Left renal pelvis (tissue), 4 donors: ENCODE results near the gene INO80. TPM values are rescaled to one million over a fixed set of nuclear protein-coding genes. Genes with fewer than 3 reads are reported as not detected.

Experiments
- DNase-seq, 4 donors: peaks; one replicate each; pipeline ENCODE4 v3.0.0-alpha.2; 2013; ENCODE audit warnings: low read depth in 4 of 4, low spot score in 3 of 4
- polyA plus RNA-seq, 4 donors: library from polyadenylated mRNA; unstranded; fragments of 120-200 nt; gene quantifications; one replicate each; pipeline ENCODE4 v1.2.1, GENCODE V29; 2013; ENCODE audit not compliant: insufficient read length in 4 of 4

INO80 gene
- polyA plus RNA-seq, 4 donors = 14.3 to 23.2 (median 22.0) TPM

DNA sequence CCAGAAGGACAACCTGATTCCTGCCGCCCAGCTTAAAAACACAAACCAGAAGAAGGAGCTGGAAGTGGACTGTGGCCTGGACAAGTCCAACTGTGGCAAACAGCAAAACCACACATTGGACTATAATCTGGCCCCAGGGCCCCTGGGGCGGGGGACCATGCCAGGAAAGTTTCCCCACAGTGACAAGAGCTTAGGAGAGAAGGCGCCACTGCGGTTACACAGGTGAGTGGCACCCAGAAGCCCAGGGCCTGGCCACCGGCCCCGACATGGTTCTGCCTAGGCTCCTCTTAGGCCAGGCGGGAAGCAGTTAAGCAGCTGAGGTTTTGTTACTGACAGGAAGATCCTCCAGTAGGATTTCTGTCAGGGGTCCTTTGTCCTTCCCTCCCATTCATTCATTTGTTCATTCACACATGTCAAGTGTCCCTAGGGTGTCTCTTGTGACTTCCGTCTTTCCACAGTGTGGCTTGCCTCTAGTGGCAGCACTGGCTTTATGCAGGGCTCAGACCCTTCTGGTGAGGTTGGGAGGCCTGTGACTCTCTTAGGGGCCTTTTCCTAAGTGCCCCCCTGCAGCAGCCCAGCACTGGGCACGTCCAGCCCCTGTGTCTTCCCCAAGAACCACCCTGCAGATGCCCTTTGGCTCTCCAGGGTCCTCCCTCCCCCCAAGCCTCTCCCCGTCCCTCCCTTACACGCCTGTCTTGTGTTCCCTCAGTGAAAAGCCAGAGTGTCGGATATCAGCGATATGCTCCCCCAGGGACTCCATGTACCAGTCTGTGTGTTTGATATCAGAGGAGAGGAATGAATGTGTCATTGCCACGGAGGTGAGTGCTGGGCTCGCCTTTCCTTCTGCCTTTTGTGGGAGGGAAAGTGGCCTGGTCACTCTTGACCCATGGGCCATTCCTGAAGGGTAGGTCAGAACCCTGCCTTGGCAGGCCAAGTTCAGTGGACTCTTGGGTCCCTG, 179.1 kb downstream of the INO80 start:
- no peak for DNase-seq

DNA sequence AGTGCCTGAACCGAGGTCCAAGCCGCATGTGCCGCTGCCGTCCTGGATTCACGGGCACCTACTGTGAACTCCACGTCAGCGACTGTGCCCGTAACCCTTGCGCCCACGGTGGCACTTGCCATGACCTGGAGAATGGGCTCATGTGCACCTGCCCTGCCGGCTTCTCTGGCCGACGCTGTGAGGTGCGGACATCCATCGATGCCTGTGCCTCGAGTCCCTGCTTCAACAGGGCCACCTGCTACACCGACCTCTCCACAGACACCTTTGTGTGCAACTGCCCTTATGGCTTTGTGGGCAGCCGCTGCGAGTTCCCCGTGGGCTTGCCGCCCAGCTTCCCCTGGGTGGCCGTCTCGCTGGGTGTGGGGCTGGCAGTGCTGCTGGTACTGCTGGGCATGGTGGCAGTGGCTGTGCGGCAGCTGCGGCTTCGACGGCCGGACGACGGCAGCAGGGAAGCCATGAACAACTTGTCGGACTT, 179.8 kb downstream of the INO80 start:
- DNase-seq = no peak

DNA sequence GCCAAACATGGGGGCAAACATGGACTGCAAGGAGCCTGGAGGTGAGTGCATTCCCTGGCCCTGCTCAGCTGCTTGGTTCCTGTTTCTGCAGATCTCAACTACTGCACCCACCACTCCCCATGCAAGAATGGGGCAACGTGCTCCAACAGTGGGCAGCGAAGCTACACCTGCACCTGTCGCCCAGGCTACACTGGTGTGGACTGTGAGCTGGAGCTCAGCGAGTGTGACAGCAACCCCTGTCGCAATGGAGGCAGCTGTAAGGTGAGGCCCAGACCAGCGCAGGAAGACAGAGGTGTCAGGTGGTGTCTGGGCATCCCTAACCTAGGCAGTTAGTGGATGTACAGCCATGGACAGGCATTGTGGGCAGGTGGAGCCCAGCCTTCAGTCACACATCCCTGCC, 181.6 kb downstream of the INO80 start:
- no peak for DNase-seq

DNA sequence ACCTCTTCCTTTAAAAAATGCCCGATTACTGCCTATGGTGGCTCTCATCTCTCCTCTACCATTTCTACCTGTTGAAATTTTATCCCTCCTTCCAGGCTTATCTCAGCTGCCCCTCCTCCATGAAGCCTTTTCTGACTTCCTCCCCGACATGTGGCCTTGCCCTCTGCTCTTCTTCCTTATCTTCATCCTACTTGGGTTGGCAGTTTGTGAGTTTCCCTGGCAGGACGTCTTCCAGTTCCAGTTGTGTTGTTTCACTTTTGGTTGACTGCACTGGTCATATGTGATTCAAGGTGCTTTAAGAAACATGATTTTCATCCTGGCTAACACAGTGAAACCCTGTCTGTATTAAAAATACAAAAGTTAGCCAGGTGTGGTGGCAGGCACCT, 182.6 kb downstream of the INO80 start:
- no peak for DNase-seq

DNA sequence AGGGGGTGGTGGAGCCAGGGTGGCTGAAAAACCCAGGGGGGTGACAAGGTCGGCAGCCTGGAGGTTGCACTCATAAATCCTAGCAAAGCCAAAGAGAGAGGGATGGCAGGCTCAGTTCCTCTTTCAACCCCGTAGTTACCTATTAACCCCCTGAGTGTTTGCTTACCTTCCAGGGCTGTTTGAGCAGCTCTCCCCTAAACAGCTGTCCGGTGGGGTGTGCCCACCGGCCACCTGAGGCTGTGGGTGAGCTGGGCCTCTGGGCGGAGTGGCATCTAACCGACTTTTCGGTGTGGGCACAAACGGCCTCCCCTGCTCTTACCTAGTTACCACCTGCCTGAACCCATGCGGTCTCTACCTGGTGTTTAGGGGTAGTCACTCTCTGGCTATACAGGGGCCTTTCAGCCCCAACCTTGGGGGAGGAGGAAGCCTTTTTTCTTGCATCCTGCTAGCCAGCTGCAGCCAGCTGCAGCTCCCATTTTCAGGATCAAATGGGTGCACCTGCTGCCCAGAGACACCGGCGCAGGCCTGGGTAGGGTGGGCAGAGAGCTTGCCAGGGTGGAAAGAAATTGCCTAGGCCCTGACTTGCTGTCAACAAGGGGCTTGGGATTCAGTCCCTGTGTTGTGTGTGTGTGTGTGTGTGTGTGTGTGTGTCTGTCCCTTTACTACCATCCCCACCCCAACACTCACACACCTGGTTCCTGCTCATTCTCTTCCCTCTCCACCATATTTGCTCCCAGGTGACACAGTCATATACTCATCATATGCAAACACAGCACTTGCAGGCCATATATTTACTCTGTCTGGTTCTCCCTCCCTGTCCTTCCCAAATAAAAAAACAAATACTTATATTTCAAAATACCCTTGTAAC, 183.2 kb downstream of the INO80 start:
- DNase-seq = no peak

DNA sequence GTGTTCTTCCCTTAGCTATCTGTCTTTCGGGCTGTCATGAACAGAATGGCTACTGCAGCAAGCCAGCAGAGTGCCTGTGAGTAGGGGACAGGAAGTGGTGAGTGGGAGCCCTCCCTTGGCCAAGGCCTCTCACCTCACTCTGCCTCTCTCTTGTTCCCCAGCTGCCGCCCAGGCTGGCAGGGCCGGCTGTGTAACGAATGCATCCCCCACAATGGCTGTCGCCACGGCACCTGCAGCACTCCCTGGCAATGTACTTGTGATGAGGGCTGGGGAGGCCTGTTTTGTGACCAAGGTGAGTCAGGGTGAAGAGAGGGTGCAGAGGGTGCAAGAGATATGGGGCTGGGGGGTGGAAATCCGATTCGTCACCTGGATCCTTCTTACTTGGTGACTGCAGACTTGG, 183.9 kb downstream of the INO80 start:
- no peak for DNase-seq

DNA sequence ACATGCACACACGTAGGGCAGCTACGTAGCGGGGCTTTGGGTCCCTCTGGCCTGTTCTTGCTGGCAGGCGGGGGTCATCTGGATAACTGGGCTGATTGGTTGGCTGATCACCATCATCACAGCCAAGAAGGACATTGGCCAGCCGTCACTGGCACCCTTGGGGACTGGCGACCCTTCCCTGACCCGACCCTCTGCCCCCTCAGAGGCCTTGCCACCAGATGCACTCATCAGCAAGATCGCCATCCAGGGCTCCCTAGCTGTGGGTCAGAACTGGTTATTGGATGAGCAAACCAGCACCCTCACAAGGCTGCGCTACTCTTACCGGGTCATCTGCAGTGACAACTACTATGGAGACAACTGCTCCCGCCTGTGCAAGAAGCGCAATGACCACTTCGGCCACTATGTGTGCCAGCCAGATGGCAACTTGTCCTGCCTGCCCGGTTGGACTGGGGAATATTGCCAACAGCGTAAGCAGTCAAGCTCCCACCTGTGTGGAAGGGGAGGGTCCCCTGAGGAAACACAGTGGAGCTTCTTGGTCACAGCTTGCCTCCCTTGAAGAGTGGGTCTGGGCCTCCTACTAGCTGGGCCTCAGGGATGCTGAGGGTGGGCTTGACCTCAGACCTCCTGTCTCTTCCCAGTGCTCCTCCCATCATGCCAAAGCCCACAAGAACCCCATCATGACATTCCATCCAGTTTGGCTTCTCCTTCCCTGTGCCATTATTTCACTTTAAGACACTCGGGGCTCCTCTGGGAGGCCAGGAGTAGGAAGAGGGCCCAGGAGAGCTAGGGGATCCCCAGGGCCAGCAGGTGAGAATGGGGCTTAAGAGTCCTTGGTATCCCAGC, 184.6 kb downstream of the INO80 start:
- DNase-seq = no peak

DNA sequence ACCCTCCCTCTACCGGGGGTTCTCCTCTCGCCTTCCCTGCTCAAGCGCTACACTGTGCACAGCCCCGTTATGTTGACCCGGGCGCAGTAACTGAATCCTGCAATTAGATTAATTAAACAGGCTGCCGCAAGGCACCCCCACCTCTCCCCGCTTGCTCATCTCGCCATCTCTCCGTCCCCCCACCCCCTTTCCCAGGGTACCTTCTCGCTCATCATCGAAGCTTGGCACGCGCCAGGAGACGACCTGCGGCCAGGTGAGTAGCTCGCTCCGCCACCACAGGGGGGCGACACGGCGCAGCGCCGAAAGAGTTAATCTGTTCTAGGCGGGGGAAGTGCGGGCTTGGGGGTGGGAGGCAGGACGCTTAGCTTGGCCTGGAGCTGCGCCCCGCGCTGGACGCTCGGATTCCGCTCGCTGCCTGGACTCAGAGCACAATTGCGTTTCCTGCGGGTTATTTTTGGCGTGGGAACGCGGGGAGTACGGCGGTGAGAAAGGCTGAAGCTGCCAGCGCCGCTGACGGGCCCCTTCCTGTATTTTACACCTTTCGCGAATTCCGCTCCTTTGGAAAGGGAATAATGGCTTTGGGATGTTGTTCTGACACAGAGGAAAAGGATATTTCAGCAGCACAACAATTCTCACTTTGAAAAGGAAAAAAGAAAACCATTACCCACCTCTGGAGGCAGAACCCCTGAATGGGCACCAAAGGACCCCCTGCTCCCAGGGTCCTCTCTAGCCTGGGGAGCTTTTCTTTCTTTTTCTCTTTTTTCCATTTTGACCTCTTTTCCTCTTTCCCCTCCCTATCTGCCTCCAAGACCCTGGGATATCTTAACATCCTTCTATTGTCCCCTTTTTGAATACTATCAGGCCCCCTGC, 185.4 kb downstream of the INO80 start:
- no peak for DNase-seq

DNA sequence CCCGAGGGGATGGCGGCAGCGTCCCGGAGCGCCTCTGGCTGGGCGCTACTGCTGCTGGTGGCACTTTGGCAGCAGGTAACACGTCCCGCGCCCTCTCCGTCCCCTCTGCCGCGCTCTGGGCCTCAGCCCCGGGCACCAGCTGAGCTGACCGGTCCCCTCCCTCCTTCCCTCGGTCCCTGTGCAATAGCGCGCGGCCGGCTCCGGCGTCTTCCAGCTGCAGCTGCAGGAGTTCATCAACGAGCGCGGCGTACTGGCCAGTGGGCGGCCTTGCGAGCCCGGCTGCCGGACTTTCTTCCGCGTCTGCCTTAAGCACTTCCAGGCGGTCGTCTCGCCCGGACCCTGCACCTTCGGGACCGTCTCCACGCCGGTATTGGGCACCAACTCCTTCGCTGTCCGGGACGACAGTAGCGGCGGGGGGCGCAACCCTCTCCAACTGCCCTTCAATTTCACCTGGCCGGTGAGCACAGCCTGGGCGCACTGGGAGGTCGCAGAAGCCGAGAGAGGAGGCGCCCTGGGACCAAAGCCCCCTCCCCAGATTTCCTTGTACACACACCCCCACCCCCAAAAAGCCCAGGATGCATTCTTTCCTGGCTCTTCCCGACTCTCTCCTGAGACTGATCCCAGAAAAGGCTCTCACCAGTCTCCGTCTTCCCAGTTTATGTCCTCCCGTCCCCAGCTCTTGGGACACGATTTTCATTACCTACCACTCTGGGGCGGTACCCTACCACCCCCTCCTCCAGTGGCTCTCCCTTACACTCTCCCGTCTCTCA, 186.2 kb downstream of the INO80 start:
- DNase-seq = no peak

Other genes with a start within 250 kb of the INO80 start
- 1 to 10 TPM in 3 of 4 donors, under 1 TPM in 1; 0.26 to 1.9 (median 1.4) TPM for gene RHOV, start 242.0 kb downstream of the INO80 start, polyA plus RNA-seq
- gene VPS18, start 221.8 kb downstream of the INO80 start, polyA plus RNA-seq = 10 to 100 TPM; 10.6 to 17.5 (median 16.8) TPM
- 1 to 10 TPM; 5.8 to 8.3 (median 6.7) TPM for gene DLL4, start 186.9 kb downstream of the INO80 start, polyA plus RNA-seq
- 1 to 10 TPM in 3 of 4 donors, under 1 TPM in 1; 0.93 to 4.3 (median 3.2) TPM for gene CHAC1, start 162.8 kb downstream of the INO80 start, polyA plus RNA-seq
- gene EXD1, start 114.5 kb upstream of the INO80 start, polyA plus RNA-seq = not detected
- 10 to 100 TPM; 40.7 to 72.0 (median 61.7) TPM for gene CHP1, start 115.0 kb upstream of the INO80 start, polyA plus RNA-seq
- gene OIP5, start 216.3 kb upstream of the INO80 start, polyA plus RNA-seq = 1 to 10 TPM; 7.5 to 9.6 (median 9.0) TPM
- 100 to 1,000 TPM in 1 of 4 donors, 10 to 100 TPM in 3; 89.9 to 101 (median 92.3) TPM for gene NUSAP1, start 216.6 kb upstream of the INO80 start, polyA plus RNA-seq